Activated T-cell treated with anti-CD3 and anti-CD28 coated beads, Interleukin-2, amount 50 U/mL, for 1 hour (primary cell): ENCODE measurements around the gene WDR86.

Experiments used
- DNase-seq: peaks from one replicate; pipeline ENCODE4 v3.0.0-alpha.2; 2020

WDR86 gene

GRCh38 chr7:151405588-151405987 lies 4.2 kb downstream of the WDR86 start:
- no peak for DNase-seq

GRCh38 chr7:151405056-151405455 lies 4.8 kb downstream of the WDR86 start:
- DNase-seq: no peak

- no peak for DNase-seq
Observed at GRCh38 chr7:151404216-151405011, 5.4 kb downstream of the WDR86 start.

GRCh38 chr7:151403764-151404163 lies 6.1 kb downstream of the WDR86 start:
- DNase-seq: no peak

GRCh38 chr7:151402029-151402835 lies 7.6 kb downstream of the WDR86 start:
- DNase-seq: no peak

GRCh38 chr7:151400626-151401315 lies 9.1 kb downstream of the WDR86 start:
- no peak for DNase-seq

GRCh38 chr7:151399906-151400305 lies 9.9 kb downstream of the WDR86 start:
- DNase-seq: no peak

GRCh38 chr7:151399305-151399601 lies 10.6 kb downstream of the WDR86 start:
- DNase-seq: no peak

GRCh38 chr7:151398446-151399304 lies 11.2 kb downstream of the WDR86 start:
- DNase-seq: no peak

GRCh38 chr7:151397026-151397425 lies 12.8 kb downstream of the WDR86 start:
- DNase-seq: no peak

- DNase-seq: no peak
Observed at GRCh38 chr7:151396328-151396970, 13.4 kb downstream of the WDR86 start.

GRCh38 chr7:151395036-151395367 lies 14.8 kb downstream of the WDR86 start:
- no peak for DNase-seq

- no peak for DNase-seq
Observed at GRCh38 chr7:151394076-151395035, 15.5 kb downstream of the WDR86 start.

- no peak for DNase-seq
Observed at GRCh38 chr7:151393031-151393977, 16.5 kb downstream of the WDR86 start.

- no peak for DNase-seq
Observed at GRCh38 chr7:151392426-151392825, 17.4 kb downstream of the WDR86 start.

- DNase-seq: no peak
Observed at GRCh38 chr7:151392002-151392401, 17.8 kb downstream of the WDR86 start.

GRCh38 chr7:151391358-151391730 lies 18.5 kb downstream of the WDR86 start:
- no peak for DNase-seq

GRCh38 chr7:151390598-151391357 lies 19.1 kb downstream of the WDR86 start:
- DNase-seq: no peak
